RWPE2 (cell line): ENCODE measurements around the gene MAPKBP1.

Experiments
- ATAC-seq: fragments of 200-7000 bp; cut with Tn5 transposase; 3 replicates; pipeline ENCODE4 v1.9.1; 2021; ENCODE audit warnings: low read depth
- DNase-seq: peaks from one replicate; pipeline ENCODE4 v3.0.0-alpha.2; 2020; ENCODE audit warnings: low spot score
- H3K27ac ChIP-seq: fragments of 450-650 bp; 2 replicates; pipeline ENCODE4 v1.5.1; 2017; ENCODE audit warnings: mild to moderate bottlenecking; ENCODE audit not compliant: poor library complexity, severe bottlenecking
- H3K27me3 ChIP-seq: fragments of 250-450 bp; sonication (Bioruptor Pico); 2 replicates; pipeline ENCODE4 v1.5.1; 2021; ENCODE audit warnings: mild to moderate bottlenecking, moderate library complexity; ENCODE audit not compliant: insufficient read depth, poor library complexity, severe bottlenecking
- H3K36me3 ChIP-seq: fragments of 250-450 bp; sonication (Bioruptor Pico); 2 replicates; pipeline ENCODE4 v1.5.1; 2020; ENCODE audit warnings: low read depth, mild to moderate bottlenecking, moderate library complexity
- H3K4me1 ChIP-seq: fragments of 250-450 bp; sonication (Bioruptor Pico); 2 replicates; pipeline ENCODE4 v1.5.1; 2021; ENCODE audit warnings: mild to moderate bottlenecking, moderate library complexity; ENCODE audit not compliant: insufficient read depth, poor library complexity, severe bottlenecking
- H3K4me3 ChIP-seq: fragments of 250-450 bp; sonication (Bioruptor Pico); 2 replicates; pipeline ENCODE4 v1.5.1; 2021; ENCODE audit warnings: mild to moderate bottlenecking, moderate library complexity; ENCODE audit not compliant: severe bottlenecking
- H3K9me3 ChIP-seq: fragments of 250-450 bp; sonication (Bioruptor Pico); 2 replicates; pipeline ENCODE4 v1.5.1; 2021; ENCODE audit warnings: mild to moderate bottlenecking, moderate library complexity; ENCODE audit not compliant: severe bottlenecking
- CTCF ChIP-seq: fragments of 450-650 bp; IDR thresholded peaks from one replicate; pipeline ENCODE4 v1.5.1; 2017; ENCODE audit warnings: mild to moderate bottlenecking, moderate library complexity; ENCODE audit not compliant: poor library complexity, severe bottlenecking

MAPKBP1 gene

GRCh38 chr15:41824062-41824745 lies 49.9 kb downstream of the MAPKBP1 start:
- peaks cover 50% of the 10 kb centered on the region for H3K36me3 ChIP-seq
- ATAC-seq, result no peak

GRCh38 chr15:41825145-41825544 lies 50.9 kb downstream of the MAPKBP1 start:
- Histone ChIP-seq H3K9me3 (no peaks in the 10 kb centered on the region), H3K36me3 (peaks cover 41% of the 10 kb centered on the region), H3K27me3 (no peaks in the 10 kb centered on the region), H3K4me1 (peaks cover 16% of the 10 kb centered on the region), H3K27ac (no peak overlapping the region), H3K4me3 (no peak overlapping the region)
- DNase-seq (no peak), ATAC-seq (no peak)
- no peak for TF ChIP-seq CTCF

More at GRCh38 chr15:41824062-41824745, 49.9 kb downstream of the MAPKBP1 start:
- TF ChIP-seq CTCF, result no peak
- Histone ChIP-seq H3K4me1 (peaks cover 8% of the 10 kb centered on the region), H3K27me3 (no peaks in the 10 kb centered on the region), H3K4me3 (no peak overlapping the region), H3K27ac (no peak overlapping the region), H3K9me3 (no peaks in the 10 kb centered on the region)
- DNase-seq, result no peak

GRCh38 chr15:41825572-41826535 lies 51.6 kb downstream of the MAPKBP1 start:
- ATAC-seq (no peak), DNase-seq (no peak)
- Histone ChIP-seq H3K27me3 (no peaks in the 10 kb centered on the region), H3K4me3 (no peak overlapping the region), H3K9me3 (no peaks in the 10 kb centered on the region), H3K36me3 (peaks cover 34% of the 10 kb centered on the region), H3K4me1 (peaks cover 19% of the 10 kb centered on the region), H3K27ac (peak overlapping the region; percentile 53)
- no peak for TF ChIP-seq CTCF

- H3K4me1 ChIP-seq, result peaks cover 24% of the 10 kb centered on the region
- H3K9me3 ChIP-seq, result no peaks in the 10 kb centered on the region
- no peak for TF ChIP-seq CTCF
- DNase-seq (no peak), ATAC-seq (peak; percentile 1; the same call in 2 of the 3 replicates)
- H3K4me3 ChIP-seq, result peak overlapping the region; percentile 78
- peaks cover 31% of the 10 kb centered on the region for H3K36me3 ChIP-seq
- no peaks in the 10 kb centered on the region for H3K27me3 ChIP-seq
- H3K27ac ChIP-seq, result peak overlapping the region; percentile 53
Measured at GRCh38 chr15:41827290-41827879, 53.1 kb downstream of the MAPKBP1 start.
